Nephron (organoid): ENCODE data around the gene HDAC9.

ENCODE experiments used
- H3K27ac Mint-ChIP-seq, 3 experiments: 2 replicates each; pipeline ENCODE4 v1.8.0; 2020; ENCODE audit warnings: mixed read lengths in 3 of 3, mild to moderate bottlenecking in 2 of 3, moderate library complexity in 1 of 3
- H3K27me3 Mint-ChIP-seq: 2 replicates; pipeline ENCODE4 v1.8.0; 2021; ENCODE audit warnings: low read depth, mild to moderate bottlenecking, moderate library complexity, mixed read lengths
- H3K36me3 Mint-ChIP-seq: 2 replicates; pipeline ENCODE4 v1.8.0; 2020; ENCODE audit warnings: low read depth, mixed read lengths
- H3K4me1 Mint-ChIP-seq: 2 replicates; pipeline ENCODE4 v1.8.0; 2020; ENCODE audit warnings: mixed read lengths
- H3K4me3 Mint-ChIP-seq, 3 experiments: 2 replicates each; pipeline ENCODE4 v1.8.0; 2020; ENCODE audit warnings: mild to moderate bottlenecking in 3 of 3, mixed read lengths in 3 of 3, moderate library complexity in 2 of 3
- H3K9me3 Mint-ChIP-seq: 2 replicates; pipeline ENCODE4 v1.8.0; 2020; ENCODE audit warnings: mixed read lengths
- CTCF ChIP-seq, 3 experiments: fragments of 200-600 bp; sonication (generic); IDR thresholded peaks; one replicate each; pipeline ENCODE4 v1.5.0; 2021; ENCODE audit warnings: antibody characterized with exemption in 3 of 3; ENCODE audit not compliant: unreplicated experiment in 3 of 3

HDAC9 gene

GRCh38 chr7:18896343-18896975 is 400.9 kb downstream of the HDAC9 start:
- TF ChIP-seq CTCF (IDR thresholded peaks at IDR 0.05; ENCODE audit: unreplicated experiment in 3 of 3) = no peak
- no peaks in the 10 kb centered on the region for H3K9me3 Mint-ChIP-seq
- no peak overlapping the region for H3K27ac Mint-ChIP-seq
- H3K27me3 Mint-ChIP-seq = no peaks in the 10 kb centered on the region
- no peaks in the 10 kb centered on the region for H3K36me3 Mint-ChIP-seq
- no peak overlapping the region for H3K4me3 Mint-ChIP-seq
- H3K4me1 Mint-ChIP-seq = no peaks in the 10 kb centered on the region

GRCh38 chr7:18900236-18900635 is 404.7 kb downstream of the HDAC9 start:
- TF ChIP-seq CTCF (IDR thresholded peaks at IDR 0.05; ENCODE audit: unreplicated experiment in 3 of 3) = no peak
- Mint-ChIP-seq H3K4me1 (peaks cover 12% of the 10 kb centered on the region), H3K4me3 (no peak overlapping the region), H3K9me3 (no peaks in the 10 kb centered on the region), H3K27ac (no peak overlapping the region), H3K36me3 (no peaks in the 10 kb centered on the region), H3K27me3 (no peaks in the 10 kb centered on the region)

GRCh38 chr7:18900803-18901202 is 405.3 kb downstream of the HDAC9 start:
- Mint-ChIP-seq H3K27ac (no peak overlapping the region), H3K9me3 (no peaks in the 10 kb centered on the region), H3K4me3 (no peak overlapping the region), H3K36me3 (no peaks in the 10 kb centered on the region), H3K4me1 (peaks cover 12% of the 10 kb centered on the region), H3K27me3 (no peaks in the 10 kb centered on the region)
- TF ChIP-seq CTCF (IDR thresholded peaks at IDR 0.05; ENCODE audit: unreplicated experiment in 3 of 3) = no peak

GRCh38 chr7:18901351-18901750 is 405.8 kb downstream of the HDAC9 start:
- Mint-ChIP-seq H3K4me3 (no peak overlapping the region), H3K27me3 (no peaks in the 10 kb centered on the region), H3K36me3 (no peaks in the 10 kb centered on the region), H3K4me1 (peaks cover 12% of the 10 kb centered on the region), H3K9me3 (no peaks in the 10 kb centered on the region), H3K27ac (no peak overlapping the region)
- no peak for TF ChIP-seq CTCF (IDR thresholded peaks at IDR 0.05; ENCODE audit: unreplicated experiment in 3 of 3)

GRCh38 chr7:18901982-18902421 is 406.5 kb downstream of the HDAC9 start:
- Mint-ChIP-seq H3K27me3 (no peaks in the 10 kb centered on the region), H3K4me1 (peaks cover 12% of the 10 kb centered on the region), H3K27ac (peak overlapping the region in 2 of 3 experiments; percentile 10), H3K4me3 (no peak overlapping the region), H3K9me3 (no peaks in the 10 kb centered on the region), H3K36me3 (no peaks in the 10 kb centered on the region)
- no peak for TF ChIP-seq CTCF (IDR thresholded peaks at IDR 0.05; ENCODE audit: unreplicated experiment in 3 of 3)

- Mint-ChIP-seq H3K36me3 (no peaks in the 10 kb centered on the region), H3K27ac (no peak overlapping the region), H3K4me3 (no peak overlapping the region), H3K4me1 (peaks cover 12% of the 10 kb centered on the region), H3K27me3 (no peaks in the 10 kb centered on the region), H3K9me3 (no peaks in the 10 kb centered on the region)
- TF ChIP-seq CTCF (IDR thresholded peaks at IDR 0.05; ENCODE audit: unreplicated experiment in 3 of 3) = no peak
These were observed 407.3 kb downstream of the HDAC9 start for GRCh38 chr7:18902892-18903291.
